ENCODE data around the gene TULP3.

TULP3 gene

DNA sequence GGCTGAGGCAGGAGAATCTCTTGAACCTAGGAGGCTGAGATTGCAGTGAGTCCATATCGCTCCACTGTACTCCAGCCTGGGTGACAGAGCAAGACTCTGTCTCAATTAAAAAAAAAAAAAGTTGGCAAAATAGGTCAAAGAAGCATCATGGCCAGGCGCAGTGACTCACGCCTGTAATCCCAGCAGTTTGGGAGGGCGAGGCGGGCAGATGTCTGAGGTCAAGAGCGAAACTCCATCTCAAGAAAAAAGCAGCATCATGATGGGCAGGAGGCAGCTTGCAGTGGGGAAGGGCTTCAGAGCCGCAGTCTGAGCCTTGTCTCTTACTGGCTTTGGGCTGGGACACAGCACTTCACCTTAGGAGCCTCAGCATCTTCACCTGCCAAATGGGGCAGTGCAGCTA, 89.9 kb downstream of the TULP3 start:
- no peak for TF ChIP-seq CTCF (IDR thresholded peaks at IDR 0.05; ENCODE audit: low read depth, low read length)
- no peak overlapping the region for H3K4me3 ChIP-seq (ENCODE audit: low read depth, low read length)

- no peak overlapping the region for H3K4me3 ChIP-seq (ENCODE audit: low read depth, low read length)
- no peak for TF ChIP-seq CTCF (IDR thresholded peaks at IDR 0.05; ENCODE audit: low read depth, low read length)
Measured at GRCh38 chr12:2982361-2982760, 91.7 kb downstream of the TULP3 start.

DNA sequence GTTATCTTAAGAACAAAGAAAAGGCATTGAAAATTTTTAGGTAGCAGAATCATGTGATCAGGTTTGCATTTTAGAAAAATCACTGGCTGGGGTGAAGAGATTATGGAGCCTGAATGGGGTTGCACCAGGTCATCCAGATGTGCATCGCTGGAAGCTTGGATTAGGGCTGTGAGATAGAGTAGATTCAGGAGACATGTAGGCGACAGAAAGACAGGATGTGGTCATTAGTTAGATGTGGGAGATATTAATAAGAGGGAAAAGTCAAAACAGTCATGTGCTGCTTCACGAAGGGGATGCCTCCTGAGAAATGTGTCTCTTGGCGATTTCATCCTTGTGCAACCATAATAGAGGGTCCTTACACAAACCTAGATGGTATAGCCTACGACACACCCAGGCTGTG, 93.6 kb downstream of the TULP3 start:
- H3K4me3 ChIP-seq (ENCODE audit: low read depth, low read length) = no peak overlapping the region
- no peak for TF ChIP-seq CTCF (IDR thresholded peaks at IDR 0.05; ENCODE audit: low read depth, low read length)

- H3K4me3 ChIP-seq (ENCODE audit: low read depth, low read length) = no peak overlapping the region
- TF ChIP-seq CTCF (IDR thresholded peaks at IDR 0.05; ENCODE audit: low read depth, low read length) = no peak
Measured at GRCh38 chr12:2984698-2985097, 94.0 kb downstream of the TULP3 start.

GRCh38 chr12:2986876-2987275, 96.2 kb downstream of the TULP3 start:
- H3K4me3 ChIP-seq (ENCODE audit: low read depth, low read length) = no peak overlapping the region
- no peak for TF ChIP-seq CTCF (IDR thresholded peaks at IDR 0.05; ENCODE audit: low read depth, low read length)

GRCh38 chr12:2988494-2988893, 97.8 kb downstream of the TULP3 start:
- TF ChIP-seq CTCF (IDR thresholded peaks at IDR 0.05; ENCODE audit: low read depth, low read length) = no peak
- no peak overlapping the region for H3K4me3 ChIP-seq (ENCODE audit: low read depth, low read length)
